Measurements from ENCODE around the gene IP6K3. TPM values are rescaled to one million over a fixed set of nuclear protein-coding genes. Genes with fewer than 3 reads are reported as not detected.

Gene IP6K3
- total RNA-seq, 1 donor from 2014 or later: 3.0 TPM

DNA sequence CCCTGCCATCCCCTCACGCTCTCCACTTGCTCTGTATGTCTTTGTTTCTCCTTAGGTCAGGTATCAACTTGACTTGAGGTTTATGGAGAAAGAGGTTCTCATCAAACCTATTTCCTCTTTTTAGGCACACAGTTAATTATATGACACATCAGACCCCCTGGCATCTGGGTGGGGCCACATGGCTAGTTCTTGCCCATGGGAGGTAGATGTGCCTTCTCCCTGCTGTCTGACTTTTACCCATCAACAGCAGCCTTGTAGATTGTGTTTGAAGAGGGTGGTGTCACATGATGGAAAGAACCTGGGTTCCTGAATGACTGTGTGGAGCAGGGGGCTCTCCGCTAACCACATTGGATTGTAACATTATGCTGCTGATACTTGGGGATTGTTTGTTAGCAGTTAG lies 28.0 kb downstream of the IP6K3 start:
- no peak for DNase-seq (ENCODE audit: extremely low spot score, unreplicated experiment)
- H3K4me1 Mint-ChIP-seq (ENCODE audit: unreplicated experiment): peaks cover 11% of the 10 kb centered on the region
- H3K27me3 Mint-ChIP-seq (ENCODE audit: unreplicated experiment): peaks cover 2% of the 10 kb centered on the region
- no peaks in the 10 kb centered on the region for H3K9me3 Mint-ChIP-seq (ENCODE audit: unreplicated experiment)
- no peak overlapping the region for H3K27ac Mint-ChIP-seq (ENCODE audit: unreplicated experiment)
- TF ChIP-seq, protein P1, sequence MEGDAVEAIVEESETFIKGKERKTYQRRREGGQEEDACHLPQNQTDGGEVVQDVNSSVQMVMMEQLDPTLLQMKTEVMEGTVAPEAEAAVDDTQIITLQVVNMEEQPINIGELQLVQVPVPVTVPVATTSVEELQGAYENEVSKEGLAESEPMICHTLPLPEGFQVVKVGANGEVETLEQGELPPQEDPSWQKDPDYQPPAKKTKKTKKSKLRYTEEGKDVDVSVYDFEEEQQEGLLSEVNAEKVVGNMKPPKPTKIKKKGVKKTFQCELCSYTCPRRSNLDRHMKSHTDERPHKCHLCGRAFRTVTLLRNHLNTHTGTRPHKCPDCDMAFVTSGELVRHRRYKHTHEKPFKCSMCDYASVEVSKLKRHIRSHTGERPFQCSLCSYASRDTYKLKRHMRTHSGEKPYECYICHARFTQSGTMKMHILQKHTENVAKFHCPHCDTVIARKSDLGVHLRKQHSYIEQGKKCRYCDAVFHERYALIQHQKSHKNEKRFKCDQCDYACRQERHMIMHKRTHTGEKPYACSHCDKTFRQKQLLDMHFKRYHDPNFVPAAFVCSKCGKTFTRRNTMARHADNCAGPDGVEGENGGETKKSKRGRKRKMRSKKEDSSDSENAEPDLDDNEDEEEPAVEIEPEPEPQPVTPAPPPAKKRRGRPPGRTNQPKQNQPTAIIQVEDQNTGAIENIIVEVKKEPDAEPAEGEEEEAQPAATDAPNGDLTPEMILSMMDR (IDR thresholded peaks at IDR 0.05): no peak
- peaks cover 5% of the 10 kb centered on the region for H3K36me3 Mint-ChIP-seq (ENCODE audit: unreplicated experiment)
- no peak overlapping the region for H3K4me3 Mint-ChIP-seq (ENCODE audit: unreplicated experiment)

DNA sequence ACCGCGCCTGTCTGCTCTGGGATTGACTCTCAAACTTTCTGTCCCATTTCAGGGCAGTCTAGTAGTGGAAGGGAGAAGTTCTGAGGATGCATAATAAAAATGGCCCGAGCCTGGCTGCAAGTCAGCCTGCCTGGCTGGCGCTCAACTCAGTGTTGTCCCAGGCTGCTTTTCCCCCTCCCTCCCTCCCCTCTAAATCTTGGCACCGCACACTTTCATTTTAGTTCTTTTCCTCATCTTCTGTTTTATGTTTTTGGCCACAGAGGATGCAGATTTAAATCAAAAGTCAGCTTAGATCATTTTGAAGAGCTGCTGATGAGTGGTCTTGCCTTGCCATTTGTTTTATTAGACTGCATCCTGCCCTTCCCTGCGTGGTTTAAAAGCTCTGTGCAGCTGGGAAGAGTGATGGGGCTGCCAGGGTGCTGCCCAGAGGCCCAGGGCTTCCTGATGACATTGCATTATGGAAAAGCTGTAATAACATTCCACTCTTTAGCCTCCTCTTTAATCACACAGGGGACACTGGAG lies 28.7 kb downstream of the IP6K3 start:
- H3K27me3 Mint-ChIP-seq (ENCODE audit: unreplicated experiment): peaks cover 3% of the 10 kb centered on the region
- TF ChIP-seq, protein P1 (IDR thresholded peaks at IDR 0.05): no peak
- no peaks in the 10 kb centered on the region for H3K9me3 Mint-ChIP-seq (ENCODE audit: unreplicated experiment)
- H3K27ac Mint-ChIP-seq (ENCODE audit: unreplicated experiment): peak overlapping the region; percentile 23
- H3K4me3 Mint-ChIP-seq (ENCODE audit: unreplicated experiment): no peak overlapping the region
- no peak for DNase-seq (ENCODE audit: extremely low spot score, unreplicated experiment)
- H3K36me3 Mint-ChIP-seq (ENCODE audit: unreplicated experiment): peaks cover 4% of the 10 kb centered on the region
- peaks cover 11% of the 10 kb centered on the region for H3K4me1 Mint-ChIP-seq (ENCODE audit: unreplicated experiment)

DNA sequence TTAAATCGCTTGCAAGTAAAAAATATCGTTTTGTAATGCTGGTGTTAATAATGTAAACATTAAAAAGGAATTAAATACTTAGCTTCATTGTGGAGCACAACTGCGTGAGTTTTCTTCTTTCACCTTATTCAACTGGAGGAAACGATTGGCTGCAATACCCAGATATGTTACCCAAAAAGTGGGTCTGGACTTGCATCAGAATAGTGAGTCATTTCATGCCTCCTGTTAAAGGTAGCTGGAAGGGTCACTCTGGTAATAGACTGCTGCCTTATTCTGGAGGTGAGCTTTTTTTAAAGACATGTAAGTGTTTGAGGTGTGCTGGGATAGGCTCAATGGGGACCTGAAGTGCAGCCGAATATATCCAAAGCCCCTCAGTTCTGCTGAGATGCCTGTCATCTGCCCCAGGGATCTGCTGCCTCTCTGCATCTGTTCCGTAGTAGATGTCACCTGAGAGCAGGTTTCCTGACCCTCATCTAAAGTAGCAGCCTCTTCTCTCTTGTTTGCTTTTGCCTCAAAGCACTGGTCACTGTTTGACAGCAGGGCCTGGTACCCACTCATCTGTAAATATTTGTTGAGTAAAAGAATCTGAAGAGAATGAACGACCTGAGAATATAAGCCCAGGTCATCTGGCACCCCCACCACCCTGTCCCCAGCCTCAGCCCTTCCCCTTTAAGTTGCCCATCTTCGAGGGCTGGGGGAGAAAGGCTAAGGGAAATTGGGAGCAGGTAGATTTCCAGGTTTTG lies 29.6 kb downstream of the IP6K3 start:
- H3K27ac Mint-ChIP-seq (ENCODE audit: unreplicated experiment): no peak overlapping the region
- H3K4me3 Mint-ChIP-seq (ENCODE audit: unreplicated experiment): no peak overlapping the region
- TF ChIP-seq, protein P1 (IDR thresholded peaks at IDR 0.05): no peak
- H3K27me3 Mint-ChIP-seq (ENCODE audit: unreplicated experiment): peaks cover 3% of the 10 kb centered on the region
- H3K4me1 Mint-ChIP-seq (ENCODE audit: unreplicated experiment): peaks cover 11% of the 10 kb centered on the region
- DNase-seq (ENCODE audit: extremely low spot score, unreplicated experiment): no peak
- no peaks in the 10 kb centered on the region for H3K36me3 Mint-ChIP-seq (ENCODE audit: unreplicated experiment)
- H3K9me3 Mint-ChIP-seq (ENCODE audit: unreplicated experiment): no peaks in the 10 kb centered on the region

DNA sequence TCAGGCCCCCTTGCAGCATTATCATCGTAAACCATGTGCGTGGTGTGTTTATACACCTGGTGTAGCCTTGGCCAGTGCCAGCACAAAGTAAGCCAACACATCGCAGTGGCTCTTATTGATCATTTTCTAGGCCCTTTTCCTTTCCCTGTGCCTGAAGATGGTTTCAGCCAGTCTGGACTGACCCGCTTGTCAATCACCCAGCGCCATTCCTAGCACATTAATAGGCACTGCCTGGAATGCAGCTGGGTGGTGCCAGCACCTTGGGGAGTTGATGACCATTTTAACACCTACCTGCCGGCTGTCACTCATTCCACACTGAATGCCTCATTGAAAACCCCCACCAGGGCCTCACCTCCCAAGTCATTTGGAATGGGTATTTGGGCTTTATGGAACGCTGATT lies 30.3 kb downstream of the IP6K3 start:
- Mint-ChIP-seq H3K4me3 (ENCODE audit: unreplicated experiment) (no peak overlapping the region), H3K27ac (ENCODE audit: unreplicated experiment) (no peak overlapping the region), H3K27me3 (ENCODE audit: unreplicated experiment) (peaks cover 3% of the 10 kb centered on the region), H3K9me3 (ENCODE audit: unreplicated experiment) (no peaks in the 10 kb centered on the region), H3K4me1 (ENCODE audit: unreplicated experiment) (peaks cover 16% of the 10 kb centered on the region), H3K36me3 (ENCODE audit: unreplicated experiment) (no peaks in the 10 kb centered on the region)
- TF ChIP-seq, protein P1 (IDR thresholded peaks at IDR 0.05): no peak
- no peak for DNase-seq (ENCODE audit: extremely low spot score, unreplicated experiment)

DNA sequence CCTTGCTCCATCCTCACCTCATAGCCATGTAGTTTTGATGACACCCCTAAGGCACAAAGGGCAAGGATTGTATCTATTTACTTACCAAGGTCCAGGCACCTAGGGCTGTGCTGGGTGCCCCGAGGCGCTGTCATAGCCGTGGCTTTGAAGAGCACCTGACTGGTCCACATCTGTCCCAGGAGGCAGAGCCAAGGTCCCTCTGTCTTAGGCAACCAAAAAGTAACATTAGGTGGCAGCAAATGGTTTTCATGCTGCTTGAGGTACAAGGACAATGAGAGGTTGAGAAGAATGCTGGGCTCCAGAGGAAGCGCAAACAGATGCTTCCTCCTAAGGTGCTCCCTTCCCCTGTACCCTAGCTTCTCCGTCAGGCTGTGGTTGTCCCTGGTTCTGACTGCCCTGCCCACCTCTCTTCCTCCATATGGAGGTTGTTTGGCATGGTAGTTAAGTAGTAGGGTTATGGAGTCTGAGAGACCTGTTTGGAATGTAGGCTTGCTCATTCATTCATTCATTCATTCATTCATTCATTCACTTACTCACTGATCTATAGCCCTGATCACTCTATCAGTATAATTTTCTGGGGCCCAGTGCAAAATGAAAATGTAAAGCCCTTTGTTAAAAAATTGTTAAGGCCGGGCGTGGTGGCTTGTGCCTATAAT lies 32.2 kb downstream of the IP6K3 start:
- Mint-ChIP-seq H3K4me3 (ENCODE audit: unreplicated experiment) (no peak overlapping the region), H3K27me3 (ENCODE audit: unreplicated experiment) (peaks cover 3% of the 10 kb centered on the region)

More for the DNA sequence above, 32.2 kb downstream of the IP6K3 start:
- TF ChIP-seq, protein P1 (IDR thresholded peaks at IDR 0.05): no peak
- Mint-ChIP-seq H3K9me3 (ENCODE audit: unreplicated experiment) (no peaks in the 10 kb centered on the region), H3K4me1 (ENCODE audit: unreplicated experiment) (peaks cover 29% of the 10 kb centered on the region), H3K27ac (ENCODE audit: unreplicated experiment) (no peak overlapping the region), H3K36me3 (ENCODE audit: unreplicated experiment) (no peaks in the 10 kb centered on the region)
- no peak for DNase-seq (ENCODE audit: extremely low spot score, unreplicated experiment)

All from osteocyte (in vitro differentiated cells).